Measurements from ENCODE around the gene HSD17B1. TPM values are rescaled to one million over a fixed set of nuclear protein-coding genes. Genes with fewer than 3 reads are reported as not detected.

HSD17B1 gene
- total RNA-seq, 4 donors from 2014 or later = 1.6 to 8.7 (median 3.4) TPM

GRCh38 chr17:42547698-42548069 is 5.0 kb upstream of the HSD17B1 start:
- TF ChIP-seq CTCF (IDR thresholded peaks at IDR 0.05) = no peak
- ATAC-seq (ENCODE audit: low FRiP score) (no peak), DNase-seq (ENCODE audit: low spot score) (no peak)

- DNase-seq (ENCODE audit: low spot score) (peak; percentile 60), ATAC-seq (ENCODE audit: low FRiP score) (peak; percentile 79)
- no peak for TF ChIP-seq CTCF (IDR thresholded peaks at IDR 0.05)
Measured at GRCh38 chr17:42548070-42548837, 4.5 kb upstream of the HSD17B1 start.

GRCh38 chr17:42548993-42549755 is 3.5 kb upstream of the HSD17B1 start:
- no peak for DNase-seq (ENCODE audit: low spot score)
- no peak for TF ChIP-seq CTCF (IDR thresholded peaks at IDR 0.05)
- ATAC-seq (ENCODE audit: low FRiP score) = no peak

GRCh38 chr17:42553161-42553818 is 567 bp downstream of the HSD17B1 start:
- ATAC-seq (ENCODE audit: low FRiP score) (no peak), DNase-seq (ENCODE audit: low spot score) (no peak)
- TF ChIP-seq CTCF (IDR thresholded peaks at IDR 0.05) = no peak

GRCh38 chr17:42553866-42554249 is 1.1 kb downstream of the HSD17B1 start:
- DNase-seq (ENCODE audit: low spot score) (no peak), ATAC-seq (ENCODE audit: low FRiP score) (peak; percentile 12)
- TF ChIP-seq CTCF (IDR thresholded peaks at IDR 0.05) = no peak

- no peak for TF ChIP-seq CTCF (IDR thresholded peaks at IDR 0.05)
- DNase-seq (ENCODE audit: low spot score) (no peak), ATAC-seq (ENCODE audit: low FRiP score) (peak; percentile 69)
Measured at GRCh38 chr17:42554250-42555121, 1.8 kb downstream of the HSD17B1 start.
